Dendritic cell treated with granulocyte-macrophage colony-stimulating factor and Interleukin-4, amounts not matched to agents 40 ng/mL and 50 ng/mL, for 4 days (primary cell): ENCODE measurements around the gene ZC3HAV1L.
"Not testable (repeated sequence)": the region's sequence is repeated elsewhere in the genome, so short reads cannot be mapped to it uniquely, and the experiment has no call there.

Experiments
- H3K27ac Mint-ChIP-seq: one replicate; pipeline ENCODE4 v1.8.0; 2022; ENCODE audit warnings: mild to moderate bottlenecking, mixed read lengths
- H3K27me3 Mint-ChIP-seq: one replicate; pipeline ENCODE4 v1.8.0; 2022; ENCODE audit warnings: mild to moderate bottlenecking, mixed read lengths
- H3K36me3 Mint-ChIP-seq: one replicate; pipeline ENCODE4 v1.8.0; 2022; ENCODE audit warnings: low read depth, mixed read lengths
- H3K4me1 Mint-ChIP-seq: one replicate; pipeline ENCODE4 v1.8.0; 2022; ENCODE audit warnings: low read depth, mixed read lengths
- H3K4me3 Mint-ChIP-seq: one replicate; pipeline ENCODE4 v1.8.0; 2022; ENCODE audit warnings: mild to moderate bottlenecking, moderate library complexity, mixed read lengths
- H3K9me3 Mint-ChIP-seq: one replicate; pipeline ENCODE4 v1.8.0; 2022; ENCODE audit warnings: mixed read lengths
- intact Hi-C: fragments of 100-400 bp; cut with micrococcal nuclease; formaldehyde crosslinking; loops from one replicate; pipeline ENCODE4 v1.15.0; 2022

The ZC3HAV1L gene

GRCh38 chr7:139066315-139066714 is 30.5 kb upstream of the ZC3HAV1L start:
- Mint-ChIP-seq H3K4me1 (peaks cover 11% of the 10 kb centered on the region), H3K4me3 (no peak overlapping the region)

GRCh38 chr7:139065323-139065722 is 29.5 kb upstream of the ZC3HAV1L start:
- Mint-ChIP-seq H3K27ac (no peak overlapping the region), H3K4me1 (peaks cover 19% of the 10 kb centered on the region), H3K27me3 (no peaks in the 10 kb centered on the region), H3K4me3 (no peak overlapping the region), H3K36me3 (peaks cover 100% of the 10 kb centered on the region), H3K9me3 (no peaks in the 10 kb centered on the region)
- intact Hi-C loops = no loop called here

More at GRCh38 chr7:139066315-139066714, 30.5 kb upstream of the ZC3HAV1L start:
- no peaks in the 10 kb centered on the region for H3K27me3 Mint-ChIP-seq
- H3K27ac Mint-ChIP-seq = no peak overlapping the region
- H3K36me3 Mint-ChIP-seq = peaks cover 100% of the 10 kb centered on the region
- intact Hi-C loops = no loop called here
- no peaks in the 10 kb centered on the region for H3K9me3 Mint-ChIP-seq

GRCh38 chr7:139061416-139061815 is 25.6 kb upstream of the ZC3HAV1L start:
- Mint-ChIP-seq H3K4me1 (peaks cover 23% of the 10 kb centered on the region), H3K4me3 (no peak overlapping the region), H3K27ac (no peak overlapping the region), H3K36me3 (peaks cover 99% of the 10 kb centered on the region), H3K27me3 (no peaks in the 10 kb centered on the region), H3K9me3 (no peaks in the 10 kb centered on the region)
- intact Hi-C loops = no loop called here

GRCh38 chr7:139060695-139061237 is 24.9 kb upstream of the ZC3HAV1L start:
- intact Hi-C loops = no loop called here
- Mint-ChIP-seq H3K27ac (no peak overlapping the region), H3K4me3 (no peak overlapping the region), H3K36me3 (peaks cover 99% of the 10 kb centered on the region), H3K9me3 (no peaks in the 10 kb centered on the region), H3K27me3 (no peaks in the 10 kb centered on the region), H3K4me1 (peaks cover 23% of the 10 kb centered on the region)

- H3K4me1 Mint-ChIP-seq = peaks cover 23% of the 10 kb centered on the region
- no peak overlapping the region for H3K27ac Mint-ChIP-seq
- no peaks in the 10 kb centered on the region for H3K27me3 Mint-ChIP-seq
- H3K9me3 Mint-ChIP-seq = no peaks in the 10 kb centered on the region
- H3K4me3 Mint-ChIP-seq = no peak overlapping the region
- intact Hi-C loops = no loop called here
- H3K36me3 Mint-ChIP-seq = peaks cover 99% of the 10 kb centered on the region
Observed at GRCh38 chr7:139059905-139060304, 24.1 kb upstream of the ZC3HAV1L start.

GRCh38 chr7:139058943-139059342 is 23.1 kb upstream of the ZC3HAV1L start:
- H3K9me3 Mint-ChIP-seq = no peaks in the 10 kb centered on the region
- peaks cover 99% of the 10 kb centered on the region for H3K36me3 Mint-ChIP-seq
- peaks cover 29% of the 10 kb centered on the region for H3K4me1 Mint-ChIP-seq
- no peak overlapping the region for H3K4me3 Mint-ChIP-seq
- no peak overlapping the region for H3K27ac Mint-ChIP-seq
- intact Hi-C loops = no loop called here
- no peaks in the 10 kb centered on the region for H3K27me3 Mint-ChIP-seq

GRCh38 chr7:139055674-139056073 is 19.8 kb upstream of the ZC3HAV1L start:
- no peak overlapping the region for H3K4me3 Mint-ChIP-seq
- H3K9me3 Mint-ChIP-seq = no peaks in the 10 kb centered on the region
- H3K36me3 Mint-ChIP-seq = peaks cover 97% of the 10 kb centered on the region
- H3K27ac Mint-ChIP-seq = no peak overlapping the region
- peaks cover 13% of the 10 kb centered on the region for H3K4me1 Mint-ChIP-seq
- no peaks in the 10 kb centered on the region for H3K27me3 Mint-ChIP-seq
- intact Hi-C loops = no loop called here

- H3K27ac Mint-ChIP-seq = peak overlapping the region; percentile 16
- H3K4me3 Mint-ChIP-seq, H3K4me1 Mint-ChIP-seq, H3K27me3 Mint-ChIP-seq, intact Hi-C loops, H3K9me3 Mint-ChIP-seq: not testable (repeated sequence)
- peaks cover 97% of the 10 kb centered on the region for H3K36me3 Mint-ChIP-seq
Observed at GRCh38 chr7:139054656-139055055, 18.8 kb upstream of the ZC3HAV1L start.

- intact Hi-C loops = no loop called here
- peaks cover 6% of the 10 kb centered on the region for H3K4me1 Mint-ChIP-seq
- no peaks in the 10 kb centered on the region for H3K27me3 Mint-ChIP-seq
- H3K27ac Mint-ChIP-seq = peak overlapping the region; percentile 16
- peaks cover 97% of the 10 kb centered on the region for H3K36me3 Mint-ChIP-seq
- H3K4me3 Mint-ChIP-seq = no peak overlapping the region
- no peaks in the 10 kb centered on the region for H3K9me3 Mint-ChIP-seq
Observed at GRCh38 chr7:139054101-139054500, 18.3 kb upstream of the ZC3HAV1L start.

GRCh38 chr7:139051655-139052054 is 15.8 kb upstream of the ZC3HAV1L start:
- Mint-ChIP-seq H3K27me3 (no peaks in the 10 kb centered on the region), H3K27ac (no peak overlapping the region), H3K36me3 (peaks cover 98% of the 10 kb centered on the region), H3K9me3 (no peaks in the 10 kb centered on the region), H3K4me1 (peaks cover 9% of the 10 kb centered on the region), H3K4me3 (no peak overlapping the region)
- intact Hi-C loops = no loop called here

GRCh38 chr7:139049936-139050335 is 14.1 kb upstream of the ZC3HAV1L start:
- H3K27ac Mint-ChIP-seq = no peak overlapping the region
- no peaks in the 10 kb centered on the region for H3K27me3 Mint-ChIP-seq
- no peak overlapping the region for H3K4me3 Mint-ChIP-seq
- peaks cover 23% of the 10 kb centered on the region for H3K4me1 Mint-ChIP-seq
- H3K36me3 Mint-ChIP-seq = peaks cover 98% of the 10 kb centered on the region
- intact Hi-C loops = no loop called here
- no peaks in the 10 kb centered on the region for H3K9me3 Mint-ChIP-seq

GRCh38 chr7:139049111-139049510 is 13.3 kb upstream of the ZC3HAV1L start:
- Mint-ChIP-seq H3K9me3 (no peaks in the 10 kb centered on the region), H3K36me3 (peaks cover 98% of the 10 kb centered on the region), H3K27me3 (no peaks in the 10 kb centered on the region), H3K27ac (no peak overlapping the region), H3K4me1 (peaks cover 25% of the 10 kb centered on the region), H3K4me3 (no peak overlapping the region)
- intact Hi-C loops = no loop called here

GRCh38 chr7:139047970-139048369 is 12.1 kb upstream of the ZC3HAV1L start:
- intact Hi-C loops = no loop called here

GRCh38 chr7:139046143-139046542 is 10.3 kb upstream of the ZC3HAV1L start:
- H3K4me3 Mint-ChIP-seq = no peak overlapping the region
- H3K9me3 Mint-ChIP-seq = no peaks in the 10 kb centered on the region
- peaks cover 86% of the 10 kb centered on the region for H3K36me3 Mint-ChIP-seq
- intact Hi-C loops = no loop called here
- H3K27ac Mint-ChIP-seq = no peak overlapping the region
- H3K27me3 Mint-ChIP-seq = no peaks in the 10 kb centered on the region
- H3K4me1 Mint-ChIP-seq = peaks cover 34% of the 10 kb centered on the region

More at GRCh38 chr7:139047970-139048369, 12.1 kb upstream of the ZC3HAV1L start:
- peaks cover 98% of the 10 kb centered on the region for H3K36me3 Mint-ChIP-seq
- no peaks in the 10 kb centered on the region for H3K27me3 Mint-ChIP-seq
- H3K27ac Mint-ChIP-seq = no peak overlapping the region
- H3K9me3 Mint-ChIP-seq = no peaks in the 10 kb centered on the region
- H3K4me1 Mint-ChIP-seq = peaks cover 28% of the 10 kb centered on the region
- no peak overlapping the region for H3K4me3 Mint-ChIP-seq
